GM10266 (cell line): ENCODE data around the gene ZCWPW2.

Experiments
- DNase-seq: peaks from one replicate; pipeline ENCODE4 v3.0.0; 2012; ENCODE audit errors: extremely low spot score
- TF ChIP-seq, protein P1 (sequence below): IDR thresholded peaks from 2 replicates; pipeline ENCODE4 v1.5.1; 2012; ENCODE audit warnings: mild to moderate bottlenecking, low read depth; ENCODE audit not compliant: control insufficient read depth, insufficient read depth; ENCODE audit errors: missing control alignments

The ZCWPW2 gene, protein sequence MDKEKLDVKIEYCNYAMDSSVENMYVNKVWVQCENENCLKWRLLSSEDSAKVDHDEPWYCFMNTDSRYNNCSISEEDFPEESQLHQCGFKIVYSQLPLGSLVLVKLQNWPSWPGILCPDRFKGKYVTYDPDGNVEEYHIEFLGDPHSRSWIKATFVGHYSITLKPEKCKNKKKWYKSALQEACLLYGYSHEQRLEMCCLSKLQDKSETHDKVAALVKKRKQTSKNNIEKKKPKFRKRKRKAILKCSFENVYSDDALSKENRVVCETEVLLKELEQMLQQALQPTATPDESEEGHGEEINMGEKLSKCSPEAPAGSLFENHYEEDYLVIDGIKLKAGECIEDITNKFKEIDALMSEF

DNA sequence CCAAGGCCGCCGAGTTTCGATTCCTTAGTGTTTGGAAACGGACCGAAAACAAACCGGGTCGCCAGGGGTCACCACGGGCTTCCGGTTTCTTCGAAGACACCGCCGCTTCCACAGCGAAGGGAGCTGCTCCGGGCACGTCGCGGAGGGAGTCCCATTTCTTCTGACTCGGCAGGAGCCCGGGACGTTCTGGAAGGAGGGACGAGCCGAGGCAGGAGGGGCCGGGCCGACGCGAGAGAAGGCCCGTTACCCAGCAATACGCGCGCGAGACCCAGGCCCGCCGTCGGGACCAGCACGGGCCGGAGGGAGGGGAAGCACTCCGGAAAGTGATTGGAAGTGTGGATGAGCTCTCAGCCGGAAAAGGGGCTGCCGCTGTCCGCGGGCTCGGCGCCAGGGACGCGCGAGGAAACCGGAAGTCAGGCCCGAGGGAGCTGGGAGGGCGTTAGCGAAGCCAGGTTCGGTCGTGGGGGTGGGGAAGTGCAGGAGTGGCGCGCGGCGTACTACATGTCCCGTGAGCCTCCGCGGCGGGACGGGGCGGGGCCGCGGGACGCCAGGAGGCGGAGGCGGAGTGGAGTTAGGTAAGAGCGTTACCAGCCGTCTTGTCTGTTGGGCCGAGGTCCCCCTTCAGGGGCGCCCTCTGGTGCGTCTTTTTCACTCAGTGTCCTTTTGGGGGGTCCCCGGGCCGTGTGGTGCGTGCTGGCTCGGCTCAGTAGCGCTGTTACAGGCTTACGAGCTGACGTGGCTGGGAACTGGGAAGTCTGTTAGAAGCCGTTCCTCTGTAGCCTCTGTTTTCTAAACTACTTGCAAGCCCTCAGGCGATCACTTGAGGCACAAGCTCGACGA lies at the start of gene ZCWPW2, which contains the start of gene AZI2:
ZCWPW2 (plus strand) TSS at position 93 of the 840 bp plus-strand sequence. CDS start 64,348 bp downstream, outside the sequence.
AZI2 (minus strand) TSS at position 196 of the 840 bp plus-strand sequence. CDS start 8,207 bp downstream, outside the sequence.
- peak; percentile 80 for DNase-seq
- TF ChIP-seq, protein P1, sequence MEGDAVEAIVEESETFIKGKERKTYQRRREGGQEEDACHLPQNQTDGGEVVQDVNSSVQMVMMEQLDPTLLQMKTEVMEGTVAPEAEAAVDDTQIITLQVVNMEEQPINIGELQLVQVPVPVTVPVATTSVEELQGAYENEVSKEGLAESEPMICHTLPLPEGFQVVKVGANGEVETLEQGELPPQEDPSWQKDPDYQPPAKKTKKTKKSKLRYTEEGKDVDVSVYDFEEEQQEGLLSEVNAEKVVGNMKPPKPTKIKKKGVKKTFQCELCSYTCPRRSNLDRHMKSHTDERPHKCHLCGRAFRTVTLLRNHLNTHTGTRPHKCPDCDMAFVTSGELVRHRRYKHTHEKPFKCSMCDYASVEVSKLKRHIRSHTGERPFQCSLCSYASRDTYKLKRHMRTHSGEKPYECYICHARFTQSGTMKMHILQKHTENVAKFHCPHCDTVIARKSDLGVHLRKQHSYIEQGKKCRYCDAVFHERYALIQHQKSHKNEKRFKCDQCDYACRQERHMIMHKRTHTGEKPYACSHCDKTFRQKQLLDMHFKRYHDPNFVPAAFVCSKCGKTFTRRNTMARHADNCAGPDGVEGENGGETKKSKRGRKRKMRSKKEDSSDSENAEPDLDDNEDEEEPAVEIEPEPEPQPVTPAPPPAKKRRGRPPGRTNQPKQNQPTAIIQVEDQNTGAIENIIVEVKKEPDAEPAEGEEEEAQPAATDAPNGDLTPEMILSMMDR = peak; percentile 22

DNA sequence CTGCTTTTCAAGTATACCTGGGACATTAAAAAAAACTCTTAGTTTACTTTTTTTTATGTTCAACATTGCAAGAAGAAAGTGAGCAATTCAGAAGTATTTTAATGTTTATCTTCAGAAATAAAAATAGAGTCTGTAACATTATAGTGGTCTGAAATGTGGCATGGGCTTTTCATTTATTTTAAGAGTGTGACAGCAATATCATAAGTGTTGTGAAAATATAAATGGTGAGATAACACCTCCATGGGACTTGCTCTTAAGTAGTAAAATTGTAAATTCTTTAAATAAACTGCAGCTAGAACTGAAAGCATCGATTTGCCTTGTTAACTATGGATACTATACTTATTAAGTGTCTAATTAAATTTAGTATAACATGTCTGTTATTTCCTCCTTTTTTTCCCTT lies 48.8 kb upstream of the ZCWPW2 start:
- no peak for DNase-seq

DNA sequence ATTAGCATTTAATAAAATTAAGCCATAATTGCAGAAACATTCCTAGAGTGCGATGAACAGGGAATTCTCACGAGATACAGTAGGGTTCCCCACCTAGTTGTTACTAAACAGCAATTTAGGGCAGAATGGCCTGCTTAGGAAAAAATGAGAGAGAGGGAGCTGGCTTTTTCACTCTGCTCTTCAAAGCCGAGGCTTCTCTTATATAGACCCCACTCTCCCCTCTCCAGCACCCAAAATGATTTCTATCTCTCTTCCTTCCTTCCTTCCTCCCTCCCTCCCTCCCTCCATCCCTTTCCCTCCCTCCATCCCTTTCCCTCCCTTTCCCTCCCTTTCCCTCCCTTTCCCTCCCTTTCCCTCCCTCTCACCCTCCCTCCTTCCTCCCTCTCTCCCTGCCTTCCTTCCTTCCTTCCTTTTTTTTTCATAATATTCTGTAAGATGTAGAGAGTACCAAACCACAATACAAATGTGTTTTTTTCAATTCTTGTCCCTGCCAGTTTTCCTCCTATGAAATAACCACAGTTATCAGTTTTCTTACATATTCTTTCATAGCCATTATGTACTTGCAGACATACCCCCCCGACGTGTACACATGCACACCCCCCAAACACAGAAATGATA lies 48.1 kb upstream of the ZCWPW2 start:
- no peak for DNase-seq
- TF ChIP-seq, protein P1 = no peak

More for the DNA sequence above, 48.8 kb upstream of the ZCWPW2 start:
- TF ChIP-seq, protein P1 = no peak

DNA sequence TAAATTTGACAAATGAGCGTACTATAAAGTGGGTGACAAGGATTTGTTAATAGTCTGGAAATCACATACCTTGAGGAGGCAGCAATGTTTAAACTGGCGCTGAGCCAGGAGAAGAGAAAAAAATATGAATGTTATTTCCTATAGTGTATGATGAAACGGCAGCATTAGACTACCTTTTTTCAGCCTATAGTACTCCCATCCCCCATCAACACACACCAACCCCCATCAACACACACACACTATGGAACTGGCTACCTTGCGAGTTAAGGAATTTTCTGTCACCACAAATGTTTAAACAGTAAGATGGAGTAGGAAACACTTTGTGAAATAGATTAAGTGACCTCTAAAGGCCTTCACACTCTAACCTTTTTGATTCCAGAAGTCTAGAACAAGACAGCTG lies 46.8 kb upstream of the ZCWPW2 start:
- TF ChIP-seq, protein P1 = no peak
- DNase-seq = no peak

DNA sequence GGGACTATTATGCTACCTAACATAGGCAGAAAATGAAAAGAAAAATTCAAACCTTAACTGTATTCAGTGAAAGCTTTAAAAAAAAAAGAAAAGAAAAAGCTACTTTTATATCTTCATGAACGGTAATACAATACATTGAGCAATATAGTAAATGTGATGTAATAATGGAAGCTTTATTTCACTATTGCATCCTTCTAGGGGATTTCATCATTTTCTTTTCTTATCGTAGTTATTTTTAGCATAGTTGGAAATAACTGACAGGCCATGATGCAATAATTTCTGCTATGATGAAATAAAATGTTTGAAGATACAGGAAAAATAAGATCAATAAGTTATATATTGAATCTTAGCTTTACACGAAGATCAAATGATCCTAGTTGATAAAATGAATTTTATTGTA lies 40.3 kb upstream of the ZCWPW2 start:
- TF ChIP-seq, protein P1 = no peak
- DNase-seq = no peak

DNA sequence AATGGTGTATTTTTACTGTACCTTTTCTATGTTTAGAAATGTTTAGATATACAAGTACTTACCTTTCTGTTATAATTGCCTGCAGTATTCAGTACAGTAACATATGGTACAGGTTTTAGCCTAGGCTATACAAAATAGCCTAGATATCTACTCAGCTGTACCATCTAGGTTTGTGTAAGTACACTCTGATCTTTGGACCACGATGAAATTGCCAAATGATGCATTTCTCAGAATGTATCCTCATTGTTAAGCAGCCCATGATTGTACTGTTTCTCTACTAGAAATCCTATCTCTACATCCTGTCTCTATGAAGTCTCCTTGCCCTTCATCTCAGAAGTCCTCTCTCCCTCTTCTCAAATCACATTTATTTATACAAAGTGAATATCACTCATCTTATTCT lies 32.8 kb upstream of the ZCWPW2 start:
- TF ChIP-seq, protein P1 = no peak

More for the DNA sequence above, 32.8 kb upstream of the ZCWPW2 start:
- DNase-seq = no peak
